ENCODE results near the gene LRRC10B.

DNA sequence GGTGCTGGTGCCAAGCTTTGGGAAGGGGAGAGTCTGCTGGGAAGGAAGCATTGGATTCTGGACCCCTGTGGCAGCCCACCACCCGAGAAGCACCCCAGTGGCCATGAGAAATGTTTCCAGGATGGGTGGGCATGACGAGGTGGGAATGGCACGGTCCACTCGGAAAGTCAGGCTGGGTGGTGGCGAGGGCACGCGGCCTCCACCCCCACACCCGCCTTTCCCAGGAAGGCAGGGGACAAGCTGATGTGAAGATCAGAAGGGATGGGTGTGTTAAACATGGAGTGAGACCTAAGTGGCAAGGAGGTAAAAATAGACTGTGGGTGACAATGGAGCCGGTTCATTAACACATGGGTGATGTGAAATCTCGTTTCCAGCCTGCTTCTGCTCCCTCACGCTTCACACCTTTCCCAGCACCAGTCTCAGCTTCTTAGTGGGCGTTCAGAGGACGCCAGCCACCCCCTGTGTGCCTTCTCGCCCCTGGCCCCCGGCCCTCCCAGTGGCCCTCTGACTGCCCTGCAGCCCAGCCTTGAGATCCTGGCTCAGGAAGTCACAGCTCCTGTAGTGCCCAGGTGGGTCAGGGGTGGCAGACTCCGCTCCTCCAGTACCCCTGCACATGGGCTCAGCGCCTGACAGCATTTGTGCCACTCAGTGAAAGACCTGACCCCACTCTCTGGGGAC is 27.6 kb downstream of the LRRC10B start:
- TF ChIP-seq CTCF (IDR thresholded peaks at IDR 0.05) (no peak), POLR2A (IDR thresholded peaks at IDR 0.05) (no peak)

Data from lower leg skin (tissue), 3 donors.